ENCODE measurements around the gene BAX.

The BAX gene

GRCh38 chr19:49004133-49004532 is 49.5 kb downstream of the BAX start:
- TF ChIP-seq CTCF (IDR thresholded peaks at IDR 0.05; ENCODE audit: low read depth, low read length): no peak
- DNase-seq (ENCODE audit: low read depth in 2 of 2): no peak
- no peak overlapping the region for H3K4me3 ChIP-seq (replicated peaks in 1 of 2; ENCODE audit: low read depth in 2 of 2, low read length in 2 of 2)

GRCh38 chr19:49004964-49005614 is 50.4 kb downstream of the BAX start:
- TF ChIP-seq CTCF (IDR thresholded peaks at IDR 0.05; ENCODE audit: low read depth, low read length): no peak
- DNase-seq (ENCODE audit: low read depth in 2 of 2): no peak

GRCh38 chr19:49006905-49007304 is 52.2 kb downstream of the BAX start:
- TF ChIP-seq CTCF (IDR thresholded peaks at IDR 0.05; ENCODE audit: low read depth, low read length): no peak
- H3K4me3 ChIP-seq (replicated peaks in 1 of 2; ENCODE audit: low read depth in 2 of 2, low read length in 2 of 2): no peak overlapping the region
- no peak for DNase-seq (ENCODE audit: low read depth in 2 of 2)

More at GRCh38 chr19:49004964-49005614, 50.4 kb downstream of the BAX start:
- no peak overlapping the region for H3K4me3 ChIP-seq (replicated peaks in 1 of 2; ENCODE audit: low read depth in 2 of 2, low read length in 2 of 2)

- DNase-seq (ENCODE audit: low read depth in 2 of 2): no peak
- TF ChIP-seq CTCF (IDR thresholded peaks at IDR 0.05; ENCODE audit: low read depth, low read length): no peak
- H3K4me3 ChIP-seq (replicated peaks in 1 of 2; ENCODE audit: low read depth in 2 of 2, low read length in 2 of 2): no peak overlapping the region
Measured at GRCh38 chr19:49009828-49010227, 55.2 kb downstream of the BAX start.

- no peak for TF ChIP-seq CTCF (IDR thresholded peaks at IDR 0.05; ENCODE audit: low read depth, low read length)
- DNase-seq (ENCODE audit: low read depth in 2 of 2): no peak
- no peak overlapping the region for H3K4me3 ChIP-seq (replicated peaks in 1 of 2; ENCODE audit: low read depth in 2 of 2, low read length in 2 of 2)
Measured at GRCh38 chr19:49010453-49010852, 55.8 kb downstream of the BAX start.

GRCh38 chr19:49011194-49011593 is 56.5 kb downstream of the BAX start:
- no peak overlapping the region for H3K4me3 ChIP-seq (replicated peaks in 1 of 2; ENCODE audit: low read depth in 2 of 2, low read length in 2 of 2)
- no peak for DNase-seq (ENCODE audit: low read depth in 2 of 2)
- no peak for TF ChIP-seq CTCF (IDR thresholded peaks at IDR 0.05; ENCODE audit: low read depth, low read length)

Data from cardiac fibroblast (primary cell).